HG03432 (cell line): Measurements from ENCODE around the gene ADAMTSL2.

Experiments
- ATAC-seq: cut with Tn5 transposase; IDR thresholded peaks from one replicate; pipeline ENCODE4 v1.9.1; 2021; ENCODE audit warnings: mild to moderate bottlenecking, moderate library complexity; ENCODE audit not compliant: unreplicated experiment

The ADAMTSL2 gene

DNA sequence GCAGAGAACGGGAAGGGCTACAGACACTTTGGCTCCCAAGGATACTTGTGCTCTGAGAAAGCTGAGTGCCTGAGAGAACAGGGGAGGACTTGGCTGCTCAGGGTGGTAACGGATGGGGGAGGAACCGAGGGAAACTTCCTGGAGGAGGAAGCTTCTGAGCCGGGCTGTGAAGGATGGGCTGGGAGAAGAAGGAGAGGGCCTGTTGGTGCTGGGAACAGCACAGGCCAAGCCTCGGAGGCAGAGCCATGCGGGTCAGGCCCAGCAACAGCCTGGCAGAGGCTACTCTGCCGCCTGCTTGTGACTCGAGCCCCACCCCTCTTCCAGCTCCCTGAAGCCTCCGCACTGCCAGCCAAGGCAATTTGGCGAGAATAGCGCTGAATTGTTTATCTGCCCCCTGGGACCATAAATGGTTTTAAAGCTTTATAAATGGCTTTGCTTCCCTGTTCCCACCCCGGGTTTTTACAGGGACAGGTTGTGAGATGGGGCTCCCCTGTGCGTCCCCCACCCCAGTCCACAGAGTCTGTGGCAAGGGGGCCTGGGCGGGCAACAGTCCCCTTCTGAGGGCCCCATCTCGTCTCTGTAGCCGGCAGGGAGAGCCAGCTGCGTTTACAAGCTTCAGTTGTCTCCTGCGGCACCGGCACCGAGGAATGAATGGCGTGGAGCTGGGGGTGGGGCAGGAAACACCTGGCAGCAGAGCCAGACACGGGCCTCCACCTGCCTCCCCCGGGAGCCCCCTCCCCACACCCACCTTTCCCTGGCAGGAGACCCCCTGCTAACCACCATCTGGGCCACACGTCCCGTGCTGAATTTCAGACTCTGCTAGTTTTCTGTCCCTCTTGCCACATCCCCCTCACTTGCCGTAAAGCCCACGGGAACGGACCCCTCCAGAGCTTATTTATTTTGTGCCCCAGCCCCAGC is 50.3 kb downstream of the ADAMTSL2 start:
- no peak for ATAC-seq

DNA sequence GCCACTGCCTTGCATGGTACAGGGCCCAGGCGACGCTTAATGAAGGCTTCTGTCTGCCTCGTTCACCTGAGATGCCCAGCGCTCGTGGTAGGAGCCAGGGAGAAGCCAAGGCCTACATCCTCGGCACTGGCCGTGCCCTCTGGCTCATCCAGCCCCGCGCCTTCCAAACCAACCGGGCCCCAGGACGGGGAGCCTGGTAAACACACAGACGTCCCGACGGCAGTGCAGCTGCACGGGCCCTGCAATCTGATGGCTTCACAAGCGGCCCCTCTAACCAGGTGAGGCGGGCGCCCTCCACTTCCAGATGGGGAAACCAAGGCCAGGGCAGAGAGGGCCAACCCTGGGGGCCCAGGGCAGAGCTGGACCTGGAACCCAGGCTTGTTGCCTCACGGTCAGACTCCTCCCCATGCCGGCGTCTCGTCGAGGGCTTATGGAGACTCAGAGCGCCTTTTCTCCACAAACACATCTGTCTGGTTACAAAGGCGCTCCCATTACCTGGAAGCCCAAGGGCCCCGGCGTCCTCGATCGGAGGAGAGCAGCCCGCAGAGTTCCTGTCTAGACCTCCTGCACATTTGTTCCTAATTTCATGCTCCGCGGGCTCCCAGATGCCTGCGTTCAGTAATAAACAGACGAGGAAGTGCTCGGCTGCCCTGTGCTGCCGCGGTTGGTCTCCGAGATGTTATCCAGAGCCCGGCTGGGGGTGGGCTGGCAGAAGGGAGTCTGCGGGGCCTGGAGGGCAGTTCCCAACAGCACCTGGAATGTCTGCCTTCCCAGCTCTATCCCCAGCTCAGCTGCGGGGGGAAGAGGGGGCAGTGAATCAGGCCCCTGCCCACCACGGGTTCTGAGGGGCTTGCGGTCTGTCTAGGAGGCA is 51.2 kb downstream of the ADAMTSL2 start:
- ATAC-seq, result no peak

DNA sequence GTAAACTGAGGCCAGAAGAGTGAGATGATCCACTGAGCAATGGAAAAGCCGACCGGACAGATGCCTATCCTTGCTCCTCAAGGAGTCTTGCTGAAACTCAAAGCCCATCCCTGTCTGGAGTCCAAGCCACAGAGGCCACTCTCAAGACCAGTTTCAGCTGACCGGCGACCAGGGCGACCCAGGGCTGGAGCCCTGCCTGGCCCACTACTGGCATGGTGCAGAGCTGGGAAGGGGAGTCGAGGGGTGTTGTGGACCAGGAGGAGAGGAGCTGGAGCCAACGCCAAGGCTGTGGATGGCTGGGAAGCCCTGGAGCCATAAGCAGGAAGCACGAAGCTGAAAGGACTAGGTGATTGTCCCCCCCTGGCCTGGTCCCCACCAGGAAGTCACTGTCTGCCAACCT is 52.5 kb downstream of the ADAMTSL2 start:
- no peak for ATAC-seq

DNA sequence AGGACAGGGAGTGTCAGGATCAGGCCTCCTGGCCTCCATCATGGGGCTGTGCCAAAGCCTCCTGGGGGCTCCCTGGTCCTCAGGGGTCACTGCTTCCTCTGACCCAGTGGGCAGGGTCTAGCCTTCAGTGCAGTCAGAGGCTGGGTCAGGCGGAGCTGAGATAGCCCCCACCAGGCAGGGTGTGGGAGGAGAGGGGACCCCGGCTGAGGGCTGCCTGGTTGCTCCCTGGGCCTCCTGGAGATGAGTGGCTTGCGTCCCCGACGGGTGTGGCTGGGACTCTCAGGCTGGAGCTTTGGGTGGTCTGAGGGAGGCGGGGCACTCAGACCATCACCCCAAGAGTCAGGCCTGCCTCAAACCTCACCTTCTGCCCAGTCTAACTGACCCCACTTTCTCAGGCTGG is 53.0 kb downstream of the ADAMTSL2 start:
- no peak for ATAC-seq

DNA sequence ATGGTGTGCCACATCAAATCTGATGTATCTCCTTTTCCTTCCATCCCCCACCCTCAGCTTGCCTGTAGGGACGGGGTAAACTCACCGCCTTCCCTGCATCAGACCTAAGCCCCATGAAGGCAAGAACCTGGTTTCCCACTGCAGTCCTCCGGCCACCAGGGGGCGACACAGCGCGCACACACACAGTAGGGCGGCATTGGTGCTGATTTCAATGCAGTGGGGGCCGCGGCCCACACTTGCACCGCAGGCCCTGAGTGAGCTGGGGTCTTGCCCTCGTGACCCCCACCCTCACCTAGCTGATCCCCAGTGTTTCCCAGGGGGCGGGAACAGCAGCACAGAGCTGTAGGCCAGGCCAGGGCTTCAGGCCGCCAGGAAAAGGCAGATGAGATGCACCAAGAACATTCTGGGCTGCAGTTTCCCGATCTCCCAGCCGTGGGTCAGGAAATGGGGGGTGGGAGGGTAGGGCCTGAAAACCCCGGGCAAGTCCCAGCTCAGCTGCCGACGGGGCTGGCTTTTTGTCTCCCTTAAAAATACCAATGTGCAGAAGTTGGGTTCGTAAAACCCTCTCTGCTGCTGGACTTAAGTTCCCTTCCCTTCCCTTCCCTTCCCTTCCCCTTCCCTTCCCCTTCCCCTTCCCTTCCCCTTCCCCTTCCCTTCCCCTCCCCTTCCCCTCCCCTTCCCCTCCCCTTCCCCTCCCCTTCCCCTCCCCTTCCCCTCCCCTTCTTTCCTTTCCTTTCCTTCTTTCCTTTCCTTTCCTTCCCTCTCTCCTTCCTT is 55.1 kb downstream of the ADAMTSL2 start:
- no peak for ATAC-seq

DNA sequence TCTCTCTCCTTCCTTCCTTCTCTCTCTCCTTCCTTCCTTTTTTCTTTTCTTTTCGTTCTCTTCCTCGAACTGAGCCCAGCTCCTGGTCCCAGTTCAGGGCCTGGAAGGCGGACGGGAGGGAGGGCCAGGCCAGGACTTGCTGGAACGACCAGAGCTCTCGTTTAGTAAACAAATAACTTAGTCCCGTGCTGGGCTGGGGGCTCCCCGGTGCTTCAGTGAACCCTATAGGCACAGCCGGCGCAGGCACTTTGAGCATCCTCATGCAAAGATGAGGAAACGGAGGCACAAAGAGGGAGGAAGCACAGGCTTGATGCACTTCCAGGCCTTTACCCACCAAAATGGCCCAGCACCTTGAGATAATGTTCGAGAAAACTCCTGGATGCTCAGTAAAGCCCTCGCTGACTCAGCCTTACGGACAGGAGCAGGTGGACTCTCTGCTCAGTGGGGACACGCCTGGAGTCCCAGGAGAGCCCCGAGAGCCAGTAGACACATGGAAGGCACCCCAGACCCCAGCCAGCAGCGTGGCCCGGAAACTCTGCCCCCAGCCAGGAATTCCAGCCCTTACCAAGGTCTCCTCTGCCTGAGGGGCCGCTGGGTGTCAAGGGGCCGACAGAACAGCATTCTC is 55.8 kb downstream of the ADAMTSL2 start:
- ATAC-seq, result no peak

DNA sequence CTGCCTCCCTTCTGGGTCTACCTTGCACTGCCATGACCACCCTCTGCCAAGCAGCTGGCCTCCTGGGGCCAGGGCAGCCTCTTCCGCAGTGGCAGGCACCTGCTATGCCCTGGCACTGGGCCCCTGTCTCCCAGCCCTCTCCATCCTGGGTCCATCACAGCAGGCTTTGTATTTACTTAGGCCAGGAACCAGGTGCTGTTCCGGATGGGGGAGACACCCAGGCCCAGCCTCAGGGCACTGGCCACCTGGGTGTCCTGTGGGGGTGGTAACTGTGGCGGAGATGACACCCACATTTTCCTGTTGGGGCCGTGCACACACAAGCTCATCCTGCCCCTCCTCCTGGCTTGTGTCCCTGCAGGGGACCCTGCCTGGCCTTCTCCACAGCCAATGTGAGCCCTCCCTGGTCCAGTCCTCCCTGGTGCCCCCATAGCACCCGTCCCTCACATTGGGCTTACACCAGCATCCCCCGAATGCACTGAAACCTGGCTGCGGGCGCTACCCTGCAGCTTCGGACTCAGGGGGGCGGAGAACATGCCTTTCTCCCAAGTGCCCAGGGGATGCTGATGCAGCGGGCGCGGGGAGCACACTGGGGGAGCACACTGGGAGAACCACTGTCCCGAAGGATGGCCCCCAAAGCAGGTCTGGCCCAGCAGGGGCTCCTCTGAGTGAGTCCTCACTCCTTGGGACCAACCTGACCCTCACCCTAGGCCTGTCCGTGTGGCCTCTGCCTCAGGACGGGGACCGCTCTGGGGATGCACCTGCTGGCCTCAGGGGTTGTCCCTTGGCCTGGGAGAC is 56.8 kb downstream of the ADAMTSL2 start:
- no peak for ATAC-seq

DNA sequence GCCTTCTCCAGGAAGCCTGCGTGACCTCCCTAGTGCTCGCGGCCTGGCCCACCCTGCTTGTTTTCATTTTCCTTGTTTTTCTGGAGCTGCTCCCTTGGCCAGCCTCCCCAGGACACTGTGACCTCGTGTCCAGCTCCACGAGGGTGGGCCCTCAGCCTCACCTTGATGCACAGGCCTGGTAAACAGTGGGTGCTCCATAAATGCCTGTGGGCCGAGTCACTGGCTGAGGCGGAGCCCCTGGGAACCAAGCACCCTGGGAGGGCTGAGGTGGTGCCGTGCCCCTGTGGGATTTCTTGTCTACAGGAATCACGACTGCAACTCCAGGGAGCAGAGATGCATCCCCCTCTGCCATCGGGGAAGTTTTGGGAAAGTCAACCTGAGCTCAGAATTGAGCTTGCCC is 57.5 kb downstream of the ADAMTSL2 start:
- ATAC-seq, result no peak

DNA sequence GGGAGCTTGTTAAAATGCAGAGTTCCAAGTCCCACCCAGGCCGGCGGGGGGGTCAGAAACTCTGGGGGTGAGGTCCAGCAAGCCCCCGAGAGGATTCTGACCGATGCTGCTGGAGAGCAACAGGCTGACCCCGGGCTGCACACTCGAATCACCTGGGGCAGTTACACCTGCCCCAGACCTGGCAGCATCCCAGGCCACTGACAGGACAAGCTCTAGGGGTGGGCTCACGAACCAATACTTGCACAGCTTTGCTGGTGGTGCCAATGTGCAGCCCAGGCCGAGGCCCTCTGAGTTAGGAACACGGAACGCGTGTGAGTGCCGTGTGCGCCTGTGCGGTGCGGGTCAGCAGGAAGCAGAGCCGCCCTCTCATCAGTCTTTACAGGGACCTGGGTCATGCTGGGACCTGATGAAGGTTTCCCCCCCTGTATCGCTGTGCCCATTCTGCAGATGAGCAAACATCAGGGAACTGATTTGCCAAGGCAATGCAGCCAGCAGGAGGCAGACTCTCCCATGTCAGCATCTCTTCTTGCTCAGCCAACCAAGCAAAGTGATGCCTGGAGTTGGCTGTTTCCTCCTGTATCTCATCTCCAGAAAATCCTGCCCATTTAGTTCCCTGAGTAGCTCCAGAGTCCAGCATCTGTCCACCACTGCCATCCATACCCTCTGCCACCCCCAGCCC is 58.4 kb downstream of the ADAMTSL2 start:
- ATAC-seq, result no peak

DNA sequence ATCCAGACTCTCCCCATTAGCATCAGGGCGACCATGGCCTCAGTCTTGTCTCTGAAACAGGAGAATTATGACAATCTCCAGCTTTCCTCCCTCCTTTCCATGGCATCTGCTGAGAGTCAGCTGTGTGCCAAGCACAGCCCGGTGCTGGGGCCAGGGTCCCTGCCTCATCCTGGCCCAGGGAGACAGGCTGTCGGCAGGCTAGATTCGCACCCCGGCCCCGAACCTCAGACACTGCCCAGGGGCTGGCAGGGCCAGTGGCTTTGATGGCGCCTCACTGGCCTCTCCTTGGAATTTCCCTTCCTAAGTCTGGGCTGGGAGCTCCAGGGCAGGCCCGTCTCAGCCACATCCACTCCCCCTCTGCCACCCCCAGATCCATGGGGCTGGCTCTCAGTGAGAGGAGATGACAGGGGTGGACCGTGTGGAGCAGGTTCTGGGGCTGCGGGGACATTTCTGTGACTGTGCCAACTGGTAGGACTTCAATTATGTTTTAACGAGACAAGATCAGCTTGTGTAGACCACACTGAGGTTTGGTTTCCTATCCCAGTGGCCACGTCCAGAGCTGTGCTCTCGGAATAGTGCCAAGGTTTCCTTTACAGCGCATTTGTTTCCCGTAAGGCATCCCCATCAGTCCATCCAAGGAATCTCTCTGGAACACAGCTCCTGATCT is 59.2 kb downstream of the ADAMTSL2 start:
- ATAC-seq, result no peak

DNA sequence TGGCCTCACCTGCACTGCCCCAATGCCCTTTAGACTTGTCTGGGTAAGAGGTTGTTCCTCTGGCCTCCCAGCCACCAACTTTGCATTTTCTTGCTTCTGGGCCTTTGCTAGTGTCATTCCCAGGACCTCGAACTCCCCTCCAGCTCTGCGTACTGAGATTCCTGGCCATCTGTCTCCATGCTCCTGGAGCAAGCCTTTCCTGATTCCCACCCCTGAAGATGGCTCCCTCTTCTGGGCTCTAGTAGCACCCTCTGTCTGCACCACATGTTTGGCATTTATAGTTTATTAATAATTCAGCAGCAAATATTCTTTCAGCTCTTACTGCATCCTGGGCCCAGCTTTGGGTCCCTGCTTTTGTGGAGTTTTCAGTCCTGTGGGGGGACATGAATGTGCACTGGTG is 59.8 kb downstream of the ADAMTSL2 start:
- no peak for ATAC-seq

DNA sequence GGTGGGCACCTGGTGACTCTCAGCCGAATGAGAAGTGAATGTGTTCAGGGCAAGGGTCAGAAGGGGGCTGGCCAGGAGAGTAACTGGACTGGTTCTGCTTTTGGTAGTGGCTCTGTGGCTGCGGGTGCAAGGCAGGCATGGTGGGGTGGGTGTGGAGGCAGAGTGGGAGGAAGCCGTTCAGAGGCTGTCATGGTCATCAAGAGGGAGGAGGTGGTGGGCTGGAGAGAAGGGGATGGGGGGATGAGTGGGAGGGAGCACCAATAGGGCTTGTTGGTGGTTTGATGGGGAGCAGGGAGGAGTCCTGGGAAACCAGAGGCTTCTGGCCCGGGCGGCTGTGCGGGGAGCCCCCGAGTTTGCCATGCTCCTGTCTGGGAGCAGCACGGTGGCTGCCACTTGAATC is 61.4 kb downstream of the ADAMTSL2 start:
- no peak for ATAC-seq

DNA sequence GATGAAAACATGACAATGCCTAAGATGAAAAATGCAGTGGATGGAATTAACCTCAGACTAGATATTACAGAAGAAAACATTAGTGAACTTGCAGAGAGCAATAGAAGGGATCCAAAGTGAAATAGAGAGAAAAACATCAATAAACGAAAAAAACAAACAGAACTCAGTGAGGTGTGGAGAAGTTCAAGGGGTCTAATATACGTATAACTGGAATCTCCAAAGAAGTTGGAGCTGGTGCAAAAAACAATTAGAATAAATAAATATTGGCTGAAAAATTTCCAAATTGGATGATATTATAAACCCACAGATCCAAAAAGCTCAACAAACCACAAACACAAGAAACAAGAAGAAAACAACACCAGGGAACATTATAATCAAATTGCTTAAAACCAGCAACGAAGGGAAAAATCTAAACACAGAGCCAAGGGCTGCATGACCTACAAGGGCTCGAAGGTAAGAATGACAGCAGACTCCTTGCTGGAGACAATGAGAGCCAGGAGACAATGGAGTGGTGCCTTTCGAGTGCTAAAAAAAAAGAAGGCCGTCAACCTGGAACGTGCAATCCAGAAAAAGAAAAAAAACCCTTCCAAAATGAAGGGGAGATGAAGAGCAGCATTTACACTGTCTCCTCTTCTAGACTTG is 62.9 kb downstream of the ADAMTSL2 start:
- no peak for ATAC-seq

DNA sequence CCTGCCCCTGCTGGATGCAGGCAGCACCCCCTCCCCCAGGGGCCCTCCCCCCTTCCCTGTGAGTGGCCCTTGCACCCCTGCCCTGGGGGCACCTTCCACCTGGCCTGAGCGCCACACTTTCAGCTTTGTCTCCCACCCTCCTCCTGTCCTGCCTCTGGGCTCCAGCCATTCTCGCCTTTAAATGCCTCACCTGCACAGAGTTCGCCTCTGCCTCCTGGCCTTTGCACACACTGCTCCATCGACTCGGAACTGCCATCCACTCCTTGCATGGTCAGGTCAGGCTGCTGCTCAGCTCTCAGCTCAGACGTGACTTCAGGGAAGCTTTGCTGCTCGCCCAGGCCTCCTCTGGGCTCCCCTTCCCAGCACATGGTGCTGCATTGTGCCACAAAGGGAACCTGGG is 64.5 kb downstream of the ADAMTSL2 start:
- no peak for ATAC-seq

DNA sequence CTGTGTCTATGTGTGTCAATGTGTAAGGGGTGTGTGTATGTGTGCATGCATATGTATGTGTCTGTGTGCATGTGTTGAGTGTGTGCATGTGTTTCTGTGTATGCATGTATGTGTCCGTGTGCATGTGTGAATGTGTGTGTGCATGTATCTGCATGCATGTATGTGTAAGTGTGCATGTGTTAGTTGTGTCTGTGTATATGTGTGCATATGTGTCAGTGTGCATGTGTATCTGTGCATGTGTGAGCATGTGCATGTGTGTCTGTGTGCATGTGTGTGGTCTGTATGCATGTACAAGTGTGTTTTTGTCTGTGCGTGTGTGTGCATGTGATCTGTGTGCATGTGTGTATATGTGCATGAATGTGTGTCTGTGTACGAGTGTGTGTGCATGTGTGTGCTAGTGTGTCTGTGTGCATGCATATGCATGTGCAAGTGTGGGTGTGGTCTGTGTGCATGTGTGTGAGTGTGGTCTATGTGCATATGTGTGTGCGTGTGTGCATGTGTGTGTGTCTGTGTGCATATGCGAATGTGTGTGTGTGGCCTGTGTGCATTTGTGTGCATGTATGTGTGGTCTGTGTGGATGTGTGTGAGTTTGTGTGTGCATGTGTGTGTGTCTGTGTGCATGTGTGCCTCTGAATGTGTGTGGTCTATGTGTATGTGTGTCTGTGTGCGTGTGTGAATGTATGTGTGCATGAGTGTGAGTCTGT is 65.1 kb downstream of the ADAMTSL2 start:
- ATAC-seq, result no peak

DNA sequence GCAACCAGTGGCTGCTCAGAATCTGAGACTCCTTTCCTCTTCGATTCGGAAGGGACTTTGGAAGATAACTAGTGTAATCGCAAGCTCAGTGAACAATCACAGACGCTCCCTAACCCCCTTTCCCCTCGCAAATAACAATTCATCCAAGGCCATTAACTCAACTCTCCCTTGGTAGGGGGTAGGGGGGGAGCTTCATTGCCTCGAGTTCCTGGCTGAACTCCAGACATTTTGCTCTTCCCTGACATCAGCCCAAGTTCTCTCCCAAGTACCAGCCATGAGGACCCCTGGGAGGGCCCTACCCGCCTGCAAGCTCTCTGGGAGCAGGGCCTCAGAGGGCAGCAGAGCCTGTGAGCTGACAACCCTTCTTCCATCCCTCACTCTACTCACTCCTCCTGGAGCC is 66.2 kb downstream of the ADAMTSL2 start:
- no peak for ATAC-seq

DNA sequence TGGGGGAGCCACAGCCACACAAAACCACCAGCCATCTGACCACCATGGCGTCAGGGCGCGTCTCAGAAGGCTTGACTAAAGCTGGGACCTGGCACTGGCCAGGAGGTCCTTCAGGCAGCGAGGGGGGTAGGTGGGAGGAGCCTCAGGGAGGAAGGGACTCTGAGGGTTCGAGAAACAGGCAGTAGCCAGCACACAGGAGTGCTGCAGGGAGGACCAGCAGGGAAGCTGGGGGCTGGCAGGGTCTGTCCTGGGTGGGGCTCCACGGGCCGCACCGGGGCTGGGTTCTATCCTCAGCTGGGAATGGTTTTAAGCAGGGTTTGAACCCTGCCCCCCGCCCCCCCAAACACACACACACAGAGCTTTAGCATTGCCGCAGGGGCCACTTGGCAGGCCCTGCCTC is 67.2 kb downstream of the ADAMTSL2 start:
- no peak for ATAC-seq

DNA sequence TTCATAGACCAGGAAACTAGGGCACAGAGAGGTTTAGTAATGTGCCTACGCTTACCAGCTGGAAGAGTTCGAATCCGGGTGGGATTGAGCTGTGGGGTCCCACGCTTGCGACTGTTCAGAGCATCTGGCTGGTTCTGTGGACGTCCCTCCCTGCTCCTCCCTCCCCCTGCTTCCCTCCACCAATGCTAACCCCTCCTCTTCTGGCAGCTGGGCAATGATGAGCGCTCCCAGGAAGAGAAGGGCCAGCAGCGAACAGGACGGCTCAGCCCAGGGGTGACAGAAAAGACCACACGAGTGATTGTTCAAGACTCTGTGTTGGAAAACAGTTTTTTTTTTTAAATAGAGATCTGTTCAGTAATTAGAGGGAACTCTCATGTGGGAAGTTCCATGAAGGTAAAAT is 67.8 kb downstream of the ADAMTSL2 start:
- no peak for ATAC-seq
